ENCODE data around the gene EPN2. TPM values are rescaled to one million over a fixed set of nuclear protein-coding genes. Genes with fewer than 3 reads are reported as not detected.

Gene EPN2
- total and polyA plus RNA-seq, 3 donors from 2014 or later: 60.0 to 66.5 (median 61.1) TPM

- intact Hi-C loops (cut with DNase I; ENCODE audit: low total_unique reads): no loop called here
- no peak overlapping the region for H3K4me3 ChIP-seq
- DNase-seq: no peak
- H3K27me3 ChIP-seq: no peaks in the 10 kb centered on the region
- WGBS, 2 donors: 95 to 100% methylated on average over 1 of the region's 1 CpG
- H3K36me3 ChIP-seq (ENCODE audit: low read depth, missing control alignments): no peaks in the 10 kb centered on the region
- no peak overlapping the region for H3K27ac ChIP-seq
- H3K4me1 ChIP-seq: peaks cover under 1% of the 10 kb centered on the region
- TF ChIP-seq, protein P1, sequence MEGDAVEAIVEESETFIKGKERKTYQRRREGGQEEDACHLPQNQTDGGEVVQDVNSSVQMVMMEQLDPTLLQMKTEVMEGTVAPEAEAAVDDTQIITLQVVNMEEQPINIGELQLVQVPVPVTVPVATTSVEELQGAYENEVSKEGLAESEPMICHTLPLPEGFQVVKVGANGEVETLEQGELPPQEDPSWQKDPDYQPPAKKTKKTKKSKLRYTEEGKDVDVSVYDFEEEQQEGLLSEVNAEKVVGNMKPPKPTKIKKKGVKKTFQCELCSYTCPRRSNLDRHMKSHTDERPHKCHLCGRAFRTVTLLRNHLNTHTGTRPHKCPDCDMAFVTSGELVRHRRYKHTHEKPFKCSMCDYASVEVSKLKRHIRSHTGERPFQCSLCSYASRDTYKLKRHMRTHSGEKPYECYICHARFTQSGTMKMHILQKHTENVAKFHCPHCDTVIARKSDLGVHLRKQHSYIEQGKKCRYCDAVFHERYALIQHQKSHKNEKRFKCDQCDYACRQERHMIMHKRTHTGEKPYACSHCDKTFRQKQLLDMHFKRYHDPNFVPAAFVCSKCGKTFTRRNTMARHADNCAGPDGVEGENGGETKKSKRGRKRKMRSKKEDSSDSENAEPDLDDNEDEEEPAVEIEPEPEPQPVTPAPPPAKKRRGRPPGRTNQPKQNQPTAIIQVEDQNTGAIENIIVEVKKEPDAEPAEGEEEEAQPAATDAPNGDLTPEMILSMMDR (IDR thresholded peaks at IDR 0.05): no peak
- TF ChIP-seq POLR2A (IDR thresholded peaks at IDR 0.05): no peak
- no peaks in the 10 kb centered on the region for H3K9me3 ChIP-seq
These were observed 85.7 kb downstream of the EPN2 start for GRCh38 chr17:19322861-19323260.

DNA sequence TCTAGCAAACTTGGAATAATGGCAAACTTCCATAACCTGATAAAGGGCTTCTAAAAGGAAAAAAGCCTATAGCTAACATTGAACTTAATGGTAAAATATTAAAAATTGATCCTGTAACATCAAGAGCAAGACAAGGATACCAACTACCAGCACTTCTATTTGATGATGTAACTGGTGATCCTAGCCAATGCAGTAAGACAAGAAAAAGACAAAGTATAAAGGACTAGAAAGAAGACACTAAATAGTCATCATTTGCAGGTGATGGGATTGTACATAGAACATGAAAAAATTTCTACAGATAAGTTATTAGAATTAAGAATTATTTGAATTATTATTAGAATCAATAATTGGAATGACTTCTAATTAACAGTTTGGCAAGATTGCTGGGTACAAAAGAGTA is 88.4 kb downstream of the EPN2 start:
- no peaks in the 10 kb centered on the region for H3K9me3 ChIP-seq
- no peaks in the 10 kb centered on the region for H3K36me3 ChIP-seq (ENCODE audit: low read depth, missing control alignments)
- H3K27ac ChIP-seq: no peak overlapping the region
- TF ChIP-seq POLR2A (IDR thresholded peaks at IDR 0.05): no peak
- TF ChIP-seq, protein P1 (IDR thresholded peaks at IDR 0.05): no peak
- DNase-seq: no peak
- intact Hi-C loops (cut with DNase I; ENCODE audit: low total_unique reads): no loop called here
- H3K27me3 ChIP-seq: no peaks in the 10 kb centered on the region
- peaks cover 4% of the 10 kb centered on the region for H3K4me1 ChIP-seq
- no peak overlapping the region for H3K4me3 ChIP-seq

DNA sequence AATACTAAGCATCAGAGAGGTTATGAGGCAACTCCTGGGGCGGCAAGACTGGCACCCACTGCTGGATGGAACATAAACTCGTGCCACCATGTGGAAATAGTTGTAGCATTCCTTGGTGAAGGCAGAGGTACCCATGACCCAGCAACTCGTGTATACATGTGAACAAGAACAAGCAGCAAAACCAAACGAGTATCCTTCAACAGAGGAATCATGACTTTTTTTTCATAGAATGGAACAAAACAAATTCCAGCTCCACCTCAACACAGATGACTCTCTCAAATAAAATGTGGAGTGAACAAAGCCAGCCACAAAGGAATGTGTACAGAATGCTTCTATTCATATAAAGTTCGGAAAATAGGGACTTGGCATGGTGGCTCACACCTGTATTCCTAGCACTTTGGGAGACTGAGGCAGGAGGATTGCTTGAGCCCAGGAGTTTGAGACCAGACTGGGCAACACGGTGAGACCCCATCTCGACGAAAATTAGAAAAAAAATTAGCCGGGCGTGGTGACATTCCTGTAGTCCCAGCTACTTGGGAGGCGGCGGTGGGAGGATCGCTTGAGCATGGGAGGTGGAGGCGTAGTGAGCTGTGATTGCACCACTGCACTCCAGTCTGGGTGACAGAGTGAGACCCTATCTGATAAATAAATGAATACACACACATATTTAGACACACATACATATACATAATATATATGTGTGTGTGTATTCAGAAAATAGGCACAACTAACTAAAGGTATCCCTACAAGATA is 90.0 kb downstream of the EPN2 start:
- 86 to 90% methylated on average over 14 of the region's 14 CpGs for WGBS, 2 donors
- no peak overlapping the region for H3K27ac ChIP-seq
- H3K27me3 ChIP-seq: no peaks in the 10 kb centered on the region
- H3K36me3 ChIP-seq (ENCODE audit: low read depth, missing control alignments): no peaks in the 10 kb centered on the region
- no peak overlapping the region for H3K4me3 ChIP-seq
- peaks cover 6% of the 10 kb centered on the region for H3K4me1 ChIP-seq
- DNase-seq: no peak
- intact Hi-C loops (cut with DNase I; ENCODE audit: low total_unique reads): no loop called here
- no peaks in the 10 kb centered on the region for H3K9me3 ChIP-seq
- TF ChIP-seq, protein P1 (IDR thresholded peaks at IDR 0.05): no peak
- no peak for TF ChIP-seq POLR2A (IDR thresholded peaks at IDR 0.05)

DNA sequence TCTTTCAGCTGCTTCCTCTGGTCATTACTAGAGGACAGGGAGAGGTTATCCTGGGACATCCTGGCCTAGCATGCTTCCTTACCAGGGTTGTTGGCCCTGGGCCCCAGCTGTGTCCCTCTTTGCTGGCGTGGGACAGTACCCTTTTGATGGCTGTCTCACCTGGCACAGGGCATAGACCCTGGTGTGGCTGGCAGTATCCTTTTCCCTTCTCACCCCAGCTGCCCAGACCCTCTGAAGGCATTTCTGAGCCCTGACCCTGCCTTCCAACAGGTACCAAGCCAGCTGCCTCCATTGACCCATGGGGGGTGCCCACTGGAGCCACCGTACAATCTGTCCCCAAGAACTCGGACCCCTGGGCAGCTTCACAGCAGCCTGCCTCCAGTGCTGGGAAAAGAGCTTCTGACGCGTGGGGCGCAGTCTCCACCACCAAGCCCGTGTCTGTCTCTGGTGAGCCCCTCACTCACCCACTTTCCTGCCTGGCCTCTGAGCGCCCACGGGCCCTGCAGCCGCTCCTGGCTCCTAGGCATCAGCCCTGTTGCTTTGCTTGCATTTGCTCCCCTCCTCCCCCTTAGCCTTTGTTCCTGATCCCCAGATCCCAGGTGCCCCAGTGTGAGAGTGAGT is 91.4 kb downstream of the EPN2 start:
- 85 to 97% methylated on average over 8 to 10 of the region's 10 CpGs for WGBS, 2 donors
- H3K27me3 ChIP-seq: no peaks in the 10 kb centered on the region
- no peak for DNase-seq
- TF ChIP-seq POLR2A (IDR thresholded peaks at IDR 0.05): no peak
- TF ChIP-seq, protein P1 (IDR thresholded peaks at IDR 0.05): no peak
- no peaks in the 10 kb centered on the region for H3K9me3 ChIP-seq
- H3K27ac ChIP-seq: no peak overlapping the region
- H3K36me3 ChIP-seq (ENCODE audit: low read depth, missing control alignments): no peaks in the 10 kb centered on the region
- intact Hi-C loops (cut with DNase I; ENCODE audit: low total_unique reads): no loop called here
- H3K4me3 ChIP-seq: no peak overlapping the region
- peaks cover 6% of the 10 kb centered on the region for H3K4me1 ChIP-seq

Measured in testis (tissue), 3 donors.